ACHN (cell line): ENCODE results near the gene RAI14.
A peak's percentile ranks its signal among the peaks of the same experiment; 100 is the strongest.
"Not testable (repeated sequence)": the region's sequence is repeated elsewhere in the genome, so short reads cannot be mapped to it uniquely, and the experiment has no call there.

ENCODE experiments used
- DNase-seq: peaks from one replicate; pipeline ENCODE4 v3.0.0-alpha.2; 2015
- in situ Hi-C: cut with HindIII; loops from 2 replicates; pipeline ENCODE4 v1.10.0; 2017; ENCODE audit warnings: low sequenced_read_pairs, low pct_ligation_motif_present, low pct_unique_long_range_greater_than_20kb

Gene RAI14

DNA sequence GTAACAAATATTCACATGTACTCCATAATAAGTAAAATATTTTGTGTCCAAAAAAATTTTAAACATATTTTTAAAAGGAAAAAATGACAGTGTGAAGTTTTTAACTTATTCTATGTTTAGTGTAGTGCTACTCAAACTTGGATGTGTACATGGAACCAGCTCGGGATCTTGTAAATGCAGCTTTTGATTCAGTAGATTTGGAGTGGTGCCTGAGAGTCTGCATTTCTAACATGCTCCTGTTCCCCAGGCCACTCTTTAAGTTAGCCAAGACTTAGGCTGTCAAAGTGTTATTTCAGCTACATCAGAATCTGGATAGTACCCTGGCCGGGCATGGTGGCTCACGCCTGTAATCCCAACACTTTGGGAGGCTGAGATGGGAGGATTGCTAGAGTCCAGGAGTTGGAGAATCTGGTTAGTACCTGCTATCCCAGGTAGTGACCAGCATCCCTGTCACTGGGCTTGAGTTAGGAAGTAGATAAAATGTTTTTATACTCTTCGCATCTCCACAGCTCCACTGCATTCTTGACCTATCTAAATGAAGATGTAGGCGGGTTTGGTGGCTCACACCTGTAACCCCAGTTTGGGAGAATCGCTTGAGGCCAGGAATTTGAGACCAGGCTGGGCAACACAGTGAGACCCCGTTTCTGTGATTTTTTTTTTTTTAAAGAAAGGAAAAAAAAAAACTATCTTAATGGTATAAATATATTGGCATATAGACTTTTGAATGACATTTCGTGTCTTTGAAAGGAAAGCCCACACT, 122.1 kb downstream of the RAI14 start:
- in situ Hi-C loops: no loop called here
- no peak for DNase-seq

DNA sequence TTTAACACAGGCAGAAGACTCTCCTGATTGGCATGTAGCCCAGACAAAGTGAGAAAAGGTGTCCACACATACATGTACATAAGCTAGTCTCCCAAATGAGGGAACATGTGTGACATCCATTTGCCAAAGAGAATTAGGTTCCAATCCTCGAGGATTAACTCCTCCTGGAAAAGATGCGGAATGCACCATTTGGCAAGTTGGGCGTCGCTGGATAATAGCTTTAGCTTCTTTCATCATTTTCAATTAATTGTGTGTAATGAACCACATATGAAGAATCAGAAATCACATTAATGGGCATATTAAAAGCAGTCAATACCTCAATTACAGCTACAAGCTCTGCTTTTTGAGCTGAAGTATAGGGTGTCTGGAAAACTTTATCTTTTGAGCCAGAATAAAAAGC, 127.8 kb downstream of the RAI14 start:
- DNase-seq, in situ Hi-C loops: not testable (repeated sequence)

DNA sequence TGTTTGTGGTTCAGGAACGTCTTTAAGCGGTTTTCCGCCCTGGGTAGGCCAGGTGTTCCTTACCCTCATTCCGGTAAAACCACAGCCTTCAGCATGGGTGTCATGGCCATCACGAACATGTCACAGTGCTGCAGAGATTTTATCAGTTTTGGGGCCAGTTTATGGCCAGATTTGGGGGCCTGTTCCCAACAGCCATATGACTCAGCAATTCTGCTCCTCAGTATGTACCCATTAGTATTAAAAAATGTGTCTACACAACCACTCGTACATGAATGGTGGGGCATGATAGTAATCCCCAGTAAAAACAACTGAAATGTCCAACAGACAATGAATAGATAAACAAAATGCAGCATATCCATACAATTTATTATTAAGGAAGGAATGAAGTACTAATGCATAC, 130.9 kb downstream of the RAI14 start:
- in situ Hi-C loops: no loop called here
- no peak for DNase-seq

DNA sequence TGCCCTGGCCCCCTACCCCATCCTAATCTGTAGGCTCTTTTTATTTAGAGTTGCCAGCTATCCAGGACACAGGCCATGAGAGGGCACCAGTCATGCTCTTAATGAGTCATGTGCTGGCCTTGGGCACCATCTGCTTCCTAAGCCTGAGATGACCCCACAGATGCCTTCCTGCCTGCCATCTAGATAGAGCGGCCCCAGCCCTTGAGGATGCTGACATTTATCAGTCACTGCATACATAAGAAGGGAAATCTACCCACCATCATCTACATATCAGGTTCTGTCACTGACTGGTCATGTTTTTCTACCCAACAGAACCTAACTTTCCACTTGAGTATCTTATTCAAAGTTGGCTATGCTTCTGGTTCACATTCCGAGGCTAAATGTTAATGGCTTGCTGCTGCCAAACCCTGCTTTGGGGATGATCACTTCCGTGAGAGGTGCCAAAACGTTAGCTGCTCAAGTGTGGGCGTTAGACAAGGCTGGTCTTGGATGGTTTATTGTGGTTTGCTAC, 132.9 kb downstream of the RAI14 start:
- no peak for DNase-seq
- in situ Hi-C loops: no loop called here

DNA sequence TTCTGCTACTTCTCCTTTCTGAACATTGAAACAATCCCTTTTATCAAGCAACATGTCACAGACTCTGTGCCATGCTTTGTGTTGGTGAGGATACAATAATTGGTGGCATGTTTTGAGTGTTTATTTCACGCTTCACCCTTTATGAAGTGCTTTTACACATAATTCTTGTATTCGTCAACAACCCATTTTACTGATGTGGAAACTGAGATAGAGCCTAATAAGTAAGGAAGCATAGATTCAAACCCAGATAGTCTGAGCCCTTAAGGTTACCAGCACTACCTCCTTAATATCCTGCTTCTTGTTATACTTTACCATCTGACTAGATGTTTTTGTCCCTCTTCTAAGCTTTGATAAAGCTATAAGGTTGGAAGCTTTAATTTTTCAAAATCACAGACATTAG, 133.5 kb downstream of the RAI14 start:
- DNase-seq: no peak
- in situ Hi-C loops: no loop called here

DNA sequence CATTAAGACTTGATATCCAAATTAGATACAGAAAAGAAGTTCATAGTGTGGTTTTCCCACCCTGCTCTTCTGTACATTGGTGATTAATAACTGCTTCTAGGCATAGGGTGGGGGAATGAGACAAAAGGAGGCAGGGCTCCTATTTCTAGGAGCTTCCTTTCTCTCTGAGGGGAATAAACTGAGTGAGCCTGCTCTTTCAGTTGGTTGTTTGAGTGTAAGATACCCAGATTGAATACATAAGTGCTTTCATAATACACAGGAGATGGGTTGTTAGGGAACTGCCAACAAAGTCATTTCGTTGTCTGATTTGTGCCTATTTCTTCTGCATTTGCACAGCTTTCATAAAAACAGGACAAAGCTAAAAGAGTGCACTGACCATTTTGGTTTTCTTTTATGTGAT, 133.9 kb downstream of the RAI14 start:
- in situ Hi-C loops: no loop called here

DNA sequence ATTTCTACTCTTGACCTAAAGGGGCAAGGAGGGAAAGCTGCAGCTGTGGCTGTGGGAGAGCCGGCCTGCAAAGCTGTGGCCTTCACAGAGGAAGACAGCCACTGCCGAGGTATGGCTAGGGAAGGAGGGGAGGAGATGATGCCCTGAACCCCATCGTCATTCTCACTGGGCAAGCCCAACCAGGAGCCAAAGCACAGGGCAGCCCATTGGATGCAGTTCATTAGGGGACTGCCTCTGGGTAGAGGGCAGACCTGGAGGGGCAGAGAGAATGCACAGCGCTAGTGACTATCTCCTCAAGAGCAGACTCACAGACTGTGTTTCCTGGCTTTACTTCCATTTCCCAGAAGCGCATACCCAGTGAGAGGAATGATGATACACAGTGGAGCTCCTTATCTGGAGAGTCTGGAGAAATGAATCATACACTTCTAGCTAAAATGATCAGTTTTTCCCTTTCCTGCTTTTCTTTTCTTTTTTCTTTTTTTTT, 135.7 kb downstream of the RAI14 start:
- in situ Hi-C loops: no loop called here
- no peak for DNase-seq

More for the DNA sequence above, 133.9 kb downstream of the RAI14 start:
- DNase-seq: no peak

DNA sequence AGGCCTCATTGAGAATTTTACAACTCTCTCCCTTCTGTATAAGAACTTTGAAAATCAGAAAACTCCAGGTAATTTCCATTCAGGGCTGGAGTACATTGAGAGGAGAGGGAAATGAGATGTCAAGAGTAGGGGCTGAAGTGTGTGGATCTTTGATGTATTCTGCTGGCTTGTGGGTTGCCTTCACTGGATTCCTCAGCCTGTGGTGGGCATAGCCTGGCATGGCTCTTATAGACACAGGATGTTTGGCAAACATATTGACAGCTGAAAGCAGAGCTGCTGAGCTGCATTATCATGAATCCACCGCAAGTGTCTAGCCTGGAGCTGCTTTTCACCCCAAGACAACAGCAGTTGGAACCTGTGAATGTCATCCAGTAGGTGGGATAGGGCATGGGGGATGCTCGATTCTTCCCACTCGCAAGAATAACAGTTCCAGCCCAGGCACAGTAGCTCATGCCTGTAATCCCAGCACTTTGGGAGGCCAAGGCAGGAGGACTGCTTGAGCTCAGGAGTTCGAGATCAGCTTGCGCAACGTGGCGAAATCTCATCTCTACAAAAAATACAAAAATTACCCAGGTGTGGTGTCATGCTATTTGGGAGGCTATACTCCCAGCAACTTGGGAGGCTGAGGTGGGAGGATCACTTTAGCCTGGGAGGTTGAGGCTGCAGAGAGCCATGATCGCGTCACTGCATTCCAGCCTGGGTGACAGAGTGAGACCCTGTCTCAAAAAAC, 146.9 kb downstream of the RAI14 start:
- in situ Hi-C loops: no loop called here
- DNase-seq: no peak

DNA sequence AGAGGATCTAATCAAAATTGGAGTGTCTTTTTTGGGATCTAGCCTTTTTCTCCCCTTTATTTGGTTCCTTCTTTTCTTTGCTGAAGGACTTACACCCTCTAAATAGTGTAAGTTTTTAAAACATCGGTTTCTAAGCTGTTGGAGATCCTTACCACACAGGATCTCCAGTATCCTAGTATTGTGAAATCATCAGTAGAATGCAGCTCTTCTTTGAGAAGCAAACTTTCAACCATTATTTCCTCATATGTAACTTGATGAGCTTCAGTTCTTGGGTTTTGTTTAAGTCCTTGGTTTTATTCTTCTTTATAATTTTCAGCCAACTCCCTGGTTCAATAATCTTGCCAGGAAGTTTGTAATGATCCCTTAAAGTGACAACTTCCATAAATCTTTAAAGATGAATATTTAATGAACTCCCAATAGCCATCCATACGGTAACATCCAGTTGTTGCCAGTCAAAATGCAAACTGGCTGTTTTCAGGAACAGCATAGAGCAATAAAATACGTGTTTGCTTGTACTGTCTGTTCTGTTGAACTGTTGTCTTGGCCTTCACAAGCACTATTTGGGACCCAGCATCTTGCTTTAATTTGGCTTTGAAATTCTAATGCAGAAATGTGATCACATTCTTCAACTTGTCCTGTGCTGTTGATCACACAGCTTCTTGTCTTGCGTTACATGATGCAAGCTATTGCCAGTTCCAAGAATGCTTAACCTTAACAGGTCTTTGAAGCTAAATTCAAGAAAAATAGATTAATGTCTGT, 148.0 kb downstream of the RAI14 start:
- no peak for DNase-seq
- in situ Hi-C loops: no loop called here

DNA sequence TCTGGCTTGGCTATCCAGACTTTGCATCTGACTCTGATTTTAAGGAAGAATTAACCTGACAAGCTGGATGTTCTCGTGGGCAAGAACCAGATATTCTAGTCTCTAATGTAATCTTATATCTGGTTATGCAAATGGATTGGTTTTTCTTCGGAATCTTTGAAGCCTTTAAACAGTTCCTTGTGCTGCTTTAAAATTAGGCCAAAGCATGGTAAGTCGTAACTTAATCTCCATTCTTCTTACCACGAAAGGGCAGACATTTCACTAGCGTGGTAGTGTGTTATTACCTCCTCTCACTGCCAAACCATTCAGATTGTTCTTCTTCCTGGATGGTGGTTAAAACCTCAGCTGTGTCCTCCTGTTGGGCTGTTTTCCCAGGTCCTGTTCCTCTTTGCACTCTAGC, 148.8 kb downstream of the RAI14 start:
- in situ Hi-C loops: no loop called here
- DNase-seq: no peak

DNA sequence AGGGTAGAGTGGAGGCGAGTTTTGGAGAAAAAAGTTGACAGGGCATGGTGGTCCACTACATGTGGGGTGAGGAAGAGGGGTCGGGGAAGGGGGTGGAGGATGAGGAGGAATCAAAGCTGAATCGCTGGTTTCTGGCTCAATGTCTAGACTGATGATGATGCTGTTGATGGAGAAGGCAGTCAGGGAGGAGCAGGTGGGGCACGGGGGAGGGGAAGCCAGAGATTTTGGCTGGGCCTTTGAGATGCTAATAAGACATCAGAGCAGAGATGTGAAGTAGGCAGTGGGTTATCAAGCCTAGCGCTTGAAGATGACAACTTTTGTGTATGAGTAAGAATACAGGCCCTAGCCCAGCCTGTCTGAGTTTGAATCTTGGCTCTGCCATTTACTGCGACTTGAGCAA, 150.4 kb downstream of the RAI14 start:
- in situ Hi-C loops: no loop called here

DNA sequence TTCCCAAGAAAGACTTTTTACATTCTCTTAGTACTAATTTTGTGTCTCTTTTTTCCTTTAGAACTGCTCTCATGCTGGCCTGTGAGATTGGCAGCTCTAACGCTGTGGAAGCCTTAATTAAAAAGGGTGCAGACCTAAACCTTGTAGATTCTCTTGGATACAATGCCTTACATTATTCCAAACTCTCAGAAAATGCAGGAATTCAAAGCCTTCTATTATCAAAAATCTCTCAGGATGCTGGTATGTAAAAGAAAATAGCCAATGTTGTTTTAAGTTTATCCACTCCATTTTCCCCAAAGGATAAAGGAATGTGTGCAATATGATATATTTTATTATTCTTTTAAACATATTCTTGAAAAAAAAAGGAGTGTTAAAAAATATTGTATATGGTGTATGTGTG, 155.6 kb downstream of the RAI14 start:
- in situ Hi-C loops: no loop called here
- no peak for DNase-seq

More for the DNA sequence above, 150.4 kb downstream of the RAI14 start:
- no peak for DNase-seq

DNA sequence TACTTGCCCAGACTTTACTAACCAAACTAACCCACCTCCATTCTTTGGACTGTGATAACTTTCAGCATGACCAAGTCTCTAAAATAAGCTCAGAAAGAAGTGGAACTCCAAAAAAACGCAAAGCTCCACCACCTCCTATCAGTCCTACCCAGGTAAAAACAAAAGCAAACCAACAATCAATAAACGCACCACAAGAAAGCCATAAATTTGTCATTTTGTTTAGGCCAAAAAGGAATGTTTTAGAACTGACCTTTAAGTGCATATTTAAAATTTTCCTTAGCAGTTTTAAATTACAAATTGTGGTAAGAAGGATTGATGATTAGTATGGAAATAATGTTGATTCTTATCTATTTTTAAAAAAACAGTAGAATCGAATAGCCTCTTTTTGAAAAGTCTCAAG, 157.4 kb downstream of the RAI14 start:
- in situ Hi-C loops: no loop called here
- no peak for DNase-seq

DNA sequence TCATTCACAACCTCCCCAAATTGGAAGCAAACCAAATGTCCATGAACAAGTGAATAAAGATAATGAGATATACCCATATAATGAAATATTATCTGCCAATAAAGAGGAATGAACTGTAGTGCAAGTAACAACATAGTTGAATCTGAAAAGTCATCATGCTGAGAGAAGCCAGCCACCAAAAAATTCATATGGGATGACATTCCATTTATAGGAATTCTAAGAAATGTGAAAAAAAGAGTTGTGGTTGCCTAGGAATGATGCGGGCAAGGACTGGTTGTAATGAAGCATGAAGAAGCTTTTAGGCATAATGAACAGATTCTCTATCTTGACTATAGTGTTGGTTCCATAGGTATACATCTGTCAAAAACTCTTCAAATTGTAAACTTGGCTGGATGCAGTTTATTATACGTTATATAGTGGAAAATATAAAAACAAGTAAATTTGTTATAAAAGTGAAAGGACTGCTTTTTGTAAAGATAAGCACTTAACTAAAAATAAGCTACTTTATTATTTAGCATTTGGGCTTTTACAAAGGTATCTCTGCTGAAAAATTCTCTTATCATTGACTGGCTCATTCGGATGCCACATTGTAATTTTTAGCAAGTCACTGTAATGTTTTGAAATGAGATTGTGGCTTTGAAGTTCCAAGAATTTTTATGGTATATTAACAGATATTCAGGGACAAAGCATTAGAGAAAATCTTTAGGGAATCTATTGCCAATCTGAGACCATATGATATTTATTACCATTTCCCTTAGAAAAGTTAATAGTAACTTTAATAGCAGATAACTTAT, 161.6 kb downstream of the RAI14 start:
- DNase-seq: peak; percentile 52

DNA sequence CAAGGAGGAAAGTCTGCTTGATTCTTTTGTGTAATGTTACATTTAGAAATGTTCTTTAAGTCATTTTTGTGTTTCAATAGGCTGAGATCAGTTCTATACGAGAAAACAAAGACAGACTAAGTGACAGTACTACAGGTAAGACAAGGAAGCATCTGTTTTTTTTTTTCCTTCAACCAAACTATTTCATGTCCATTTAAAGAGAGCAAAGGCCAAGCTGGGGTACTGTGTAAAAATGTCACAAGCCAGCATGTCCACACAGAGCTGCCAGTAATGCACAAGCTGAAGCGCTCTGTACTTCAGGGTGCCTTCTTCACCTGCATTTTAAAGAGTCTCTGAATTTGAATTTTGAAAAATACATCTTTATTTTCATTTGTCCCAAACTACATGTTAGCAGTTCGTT, 162.6 kb downstream of the RAI14 start:
- in situ Hi-C loops: no loop called here

More for the DNA sequence above, 161.6 kb downstream of the RAI14 start:
- in situ Hi-C loops: no loop called here

DNA sequence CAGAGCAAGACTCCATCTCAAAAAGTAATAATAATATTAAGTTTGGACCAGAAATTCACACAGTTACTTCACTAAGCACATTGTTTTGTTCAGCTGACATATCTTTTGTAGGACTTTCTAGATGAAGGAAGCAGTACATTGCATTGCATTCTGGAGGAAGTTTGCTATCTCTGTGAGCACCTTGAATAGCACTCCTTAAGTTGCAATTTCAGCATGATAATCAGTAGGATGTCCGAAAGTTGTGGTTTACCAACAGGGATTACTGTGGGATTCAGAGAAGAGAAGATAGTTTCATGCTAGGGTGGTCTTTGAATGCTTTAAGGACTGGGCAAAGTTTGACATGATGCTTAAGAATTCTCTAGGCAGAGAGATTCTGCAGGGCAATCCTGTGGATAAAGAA, 164.5 kb downstream of the RAI14 start:
- in situ Hi-C loops: no loop called here
- no peak for DNase-seq

More for the DNA sequence above, 162.6 kb downstream of the RAI14 start:
- no peak for DNase-seq

DNA sequence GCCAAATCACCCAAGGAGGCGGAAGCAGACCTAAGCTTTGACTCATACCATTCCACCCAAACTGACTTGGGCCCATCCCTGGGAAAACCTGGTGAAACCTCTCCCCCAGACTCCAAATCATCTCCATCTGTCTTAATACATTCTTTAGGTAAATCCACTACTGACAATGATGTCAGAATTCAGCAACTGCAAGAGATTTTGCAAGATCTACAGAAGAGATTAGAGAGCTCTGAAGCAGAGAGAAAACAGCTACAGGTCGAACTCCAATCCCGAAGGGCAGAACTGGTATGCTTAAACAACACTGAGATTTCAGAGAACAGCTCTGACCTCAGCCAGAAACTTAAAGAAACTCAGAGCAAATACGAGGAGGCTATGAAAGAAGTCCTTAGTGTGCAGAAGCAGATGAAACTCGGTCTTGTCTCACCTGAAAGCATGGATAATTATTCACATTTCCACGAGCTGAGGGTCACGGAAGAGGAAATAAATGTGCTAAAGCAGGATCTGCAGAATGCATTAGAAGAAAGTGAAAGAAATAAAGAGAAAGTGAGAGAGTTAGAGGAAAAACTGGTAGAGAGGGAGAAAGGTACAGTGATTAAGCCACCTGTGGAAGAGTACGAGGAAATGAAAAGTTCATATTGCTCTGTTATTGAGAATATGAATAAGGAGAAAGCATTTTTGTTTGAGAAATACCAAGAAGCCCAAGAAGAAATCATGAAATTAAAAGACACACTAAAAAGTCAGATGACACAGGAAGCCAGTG, 167.0 kb downstream of the RAI14 start:
- no peak for DNase-seq
- in situ Hi-C loops: no loop called here

DNA sequence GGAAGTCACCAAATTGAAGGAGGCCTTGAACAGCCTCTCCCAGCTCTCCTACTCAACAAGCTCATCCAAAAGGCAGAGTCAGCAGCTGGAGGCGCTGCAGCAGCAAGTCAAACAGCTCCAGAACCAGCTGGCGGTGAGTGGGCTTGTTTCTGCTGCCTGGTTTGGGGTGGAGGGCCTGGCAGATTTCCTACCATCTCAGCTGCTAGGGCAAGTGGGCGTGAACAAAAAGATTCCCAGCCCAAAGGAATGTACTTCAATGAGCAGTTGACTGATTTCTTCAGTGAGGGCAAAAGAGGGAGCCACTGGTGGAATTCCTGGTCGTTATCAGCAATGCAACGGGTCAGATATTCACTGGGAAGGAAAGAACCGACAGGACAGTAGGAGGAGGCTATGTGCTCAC, 170.2 kb downstream of the RAI14 start:
- DNase-seq: no peak
- in situ Hi-C loops: no loop called here
